Esophagus squamous epithelium (tissue), 5 donors: ENCODE results near the gene SLC25A20. TPM values are rescaled to one million over a fixed set of nuclear protein-coding genes. Genes with fewer than 3 reads are reported as not detected.

ENCODE experiments used
- DNase-seq: peaks from one replicate; lab custom pipeline; 2025; lab: John Stamatoyannopoulos, UW
- H3K27ac ChIP-seq, 4 donors: fragments of 200-600 bp; sonication (generic); one replicate each; pipeline ENCODE4 v1.5.1; 2016 to 2019; ENCODE audit warnings: mild to moderate bottlenecking in 1 of 4
- H3K27me3 ChIP-seq, 4 donors: fragments of 200-600 bp; sonication (generic); 1 replicate in 3 of 4; 2 replicates in 1 of 4; pipeline versions ENCODE4 v1.5.1 to v1.6.0; 2017 to 2021; ENCODE audit warnings: antibody characterized with exemption in 1 of 4
- H3K36me3 ChIP-seq, 3 donors: fragments of 200-600 bp; sonication (generic); one replicate each; pipeline ENCODE4 v1.5.1; 2016 to 2019
- H3K4me1 ChIP-seq, 3 donors: fragments of 200-600 bp; sonication (generic); one replicate each; pipeline ENCODE4 v1.5.1; 2017 to 2019
- H3K4me3 ChIP-seq, 4 donors: fragments of 200-600 bp; sonication (generic); 1 replicate in 3 of 4; 2 replicates in 1 of 4; pipeline ENCODE4 v1.5.1; 2016 to 2019; ENCODE audit warnings: mild to moderate bottlenecking in 2 of 4, moderate library complexity in 1 of 4
- H3K9me3 ChIP-seq, 3 donors: fragments of 200-600 bp; sonication (generic); one replicate each; pipeline ENCODE4 v1.5.1; 2016 to 2019
- POLR2A ChIP-seq, 4 donors: fragments of 450-650 bp; IDR thresholded peaks; one replicate each; pipeline ENCODE4 v1.6.1; 2017; ENCODE audit warnings: antibody characterized with exemption in 4 of 4, mild to moderate bottlenecking in 4 of 4, moderate library complexity in 3 of 4
- WGBS, 2 donors: methylation state at CpG; one replicate each; pipeline ENCODE4 v1.1.5; 2018; 5-methylcytosine and 5-hydroxymethylcytosine counted together
- intact Hi-C: fragments of 100-400 bp; cut with DNase I; formaldehyde crosslinking; loops from one replicate; pipeline ENCODE4 v1.15.0; 2022
- total RNA-seq, 4 donors: library from RNA; depleted of rRNA; stranded (reverse); fragments of >200 nt; gene quantifications; one replicate each; pipeline ENCODE4 v1.1.0, GENCODE V29; 2016
- TF ChIP-seq, protein P1 (sequence below), 6 experiments: fragments of 450-650 bp in 4 of 6; fragments of 200-600 bp in 2 of 6; sonication (generic) in 2 of 6; IDR thresholded peaks; one replicate each; pipeline ENCODE4 v1.5.1; 2016 to 2019; ENCODE audit warnings: antibody characterized with exemption in 6 of 6, mild to moderate bottlenecking in 4 of 6, moderate library complexity in 4 of 6
- donor health status: DM: yes; HTN: yes; CAD: no.

SLC25A20 gene
- total RNA-seq, 4 donors from 2014 or later, result 4.2 to 19.6 (median 11.7) TPM

DNA sequence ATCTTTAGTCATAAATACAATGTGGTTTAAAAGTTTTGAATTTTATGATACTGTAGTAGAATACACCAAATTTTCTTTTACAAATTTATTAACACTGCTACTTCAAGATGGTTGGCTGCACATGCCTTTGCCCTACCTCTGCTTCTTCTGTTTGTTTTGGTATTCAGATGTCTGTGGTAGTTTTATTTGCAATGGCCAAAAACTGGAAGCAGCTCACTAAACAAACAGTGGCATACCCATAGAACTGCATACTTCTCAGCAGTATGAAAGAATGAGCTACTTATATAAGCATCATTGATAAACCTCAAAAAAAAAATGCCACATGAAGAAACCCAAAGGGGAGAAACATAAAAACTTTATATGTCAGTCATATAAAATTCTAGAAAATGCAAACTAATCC, 39.5 kb upstream of the SLC25A20 start:
- no peak overlapping the region for H3K4me3 ChIP-seq
- H3K4me1 ChIP-seq, result peaks cover 0 to 4% (median 0%) of the 10 kb centered on the region in 3 donors
- H3K27ac ChIP-seq, result no peak overlapping the region
- no peaks in the 10 kb centered on the region for H3K27me3 ChIP-seq
- intact Hi-C loops, result no loop called here
- peaks cover 0 to 46% (median 6%) of the 10 kb centered on the region in 3 donors for H3K36me3 ChIP-seq
- DNase-seq, result no peak
- TF ChIP-seq, protein P1, sequence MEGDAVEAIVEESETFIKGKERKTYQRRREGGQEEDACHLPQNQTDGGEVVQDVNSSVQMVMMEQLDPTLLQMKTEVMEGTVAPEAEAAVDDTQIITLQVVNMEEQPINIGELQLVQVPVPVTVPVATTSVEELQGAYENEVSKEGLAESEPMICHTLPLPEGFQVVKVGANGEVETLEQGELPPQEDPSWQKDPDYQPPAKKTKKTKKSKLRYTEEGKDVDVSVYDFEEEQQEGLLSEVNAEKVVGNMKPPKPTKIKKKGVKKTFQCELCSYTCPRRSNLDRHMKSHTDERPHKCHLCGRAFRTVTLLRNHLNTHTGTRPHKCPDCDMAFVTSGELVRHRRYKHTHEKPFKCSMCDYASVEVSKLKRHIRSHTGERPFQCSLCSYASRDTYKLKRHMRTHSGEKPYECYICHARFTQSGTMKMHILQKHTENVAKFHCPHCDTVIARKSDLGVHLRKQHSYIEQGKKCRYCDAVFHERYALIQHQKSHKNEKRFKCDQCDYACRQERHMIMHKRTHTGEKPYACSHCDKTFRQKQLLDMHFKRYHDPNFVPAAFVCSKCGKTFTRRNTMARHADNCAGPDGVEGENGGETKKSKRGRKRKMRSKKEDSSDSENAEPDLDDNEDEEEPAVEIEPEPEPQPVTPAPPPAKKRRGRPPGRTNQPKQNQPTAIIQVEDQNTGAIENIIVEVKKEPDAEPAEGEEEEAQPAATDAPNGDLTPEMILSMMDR (IDR thresholded peaks at IDR 0.05), result no peak
- no peak for TF ChIP-seq POLR2A (IDR thresholded peaks at IDR 0.05)
- H3K9me3 ChIP-seq, result no peaks in the 10 kb centered on the region

DNA sequence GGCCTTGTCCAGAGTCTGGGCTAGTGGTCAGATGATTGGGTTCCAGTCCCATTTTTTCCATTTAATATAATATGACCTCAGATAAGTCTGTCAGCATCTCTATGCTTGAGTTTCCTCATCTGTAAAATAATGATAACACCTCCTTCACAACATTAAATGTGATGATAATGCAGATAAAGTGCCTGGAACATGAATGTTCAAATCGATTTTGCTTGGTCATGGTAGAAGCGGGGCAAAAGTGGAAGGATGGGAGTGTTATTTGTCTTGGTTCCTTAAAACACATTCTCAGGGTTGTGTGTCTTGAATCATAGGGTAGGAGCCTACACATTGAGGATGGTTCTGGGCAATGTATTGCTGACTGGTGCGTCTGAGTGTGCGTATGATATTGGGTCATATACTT, 36.8 kb upstream of the SLC25A20 start:
- peaks cover 0 to 55% (median 6%) of the 10 kb centered on the region in 3 donors for H3K36me3 ChIP-seq

DNA sequence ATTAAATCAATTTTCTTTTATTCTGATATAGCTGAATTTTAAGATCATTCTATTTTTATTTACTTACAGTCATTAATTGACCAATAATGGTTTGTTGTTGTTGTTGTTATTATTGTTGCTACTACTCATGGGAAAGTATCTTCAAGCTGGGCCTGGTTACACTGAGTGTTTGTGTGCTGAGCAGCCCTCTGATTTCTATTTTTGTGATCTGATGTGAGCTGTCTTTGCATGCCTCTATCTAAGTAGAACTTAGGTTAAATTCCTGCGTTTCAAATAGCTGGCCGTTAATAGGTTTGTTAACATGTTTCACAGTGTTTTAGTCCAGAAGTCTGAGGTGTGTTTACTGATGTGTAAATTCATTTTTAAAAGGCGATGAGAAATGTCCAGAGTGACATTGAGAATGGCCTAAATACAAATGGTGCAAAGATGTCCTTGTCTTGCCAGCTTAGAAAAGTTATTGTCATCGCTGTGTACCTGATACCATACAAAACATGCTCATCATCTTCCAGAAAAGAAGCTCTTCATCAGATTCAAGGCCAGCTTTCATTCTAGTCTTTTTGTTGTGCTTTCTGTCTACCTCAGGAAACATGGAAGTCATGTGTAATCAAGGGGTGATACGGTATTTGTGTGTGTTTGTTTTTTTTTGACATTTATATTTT, 35.8 kb upstream of the SLC25A20 start:
- intact Hi-C loops, result no loop called here
- DNase-seq, result no peak
- Histone ChIP-seq H3K4me1 (peaks cover 0 to 38% (median 10%) of the 10 kb centered on the region in 3 donors), H3K4me3 (no peak overlapping the region), H3K9me3 (no peaks in the 10 kb centered on the region), H3K27me3 (no peaks in the 10 kb centered on the region), H3K27ac (no peak overlapping the region), H3K36me3 (peaks cover 0 to 63% (median 6%) of the 10 kb centered on the region in 3 donors)
- WGBS, 2 donors, result 91 to 97% methylated on average over 5 of the region's 5 CpGs
- TF ChIP-seq, protein P1 (IDR thresholded peaks at IDR 0.05), result no peak
- TF ChIP-seq POLR2A (IDR thresholded peaks at IDR 0.05), result no peak

More for the DNA sequence above, 36.8 kb upstream of the SLC25A20 start:
- TF ChIP-seq, protein P1 (IDR thresholded peaks at IDR 0.05), result no peak
- no peak for TF ChIP-seq POLR2A (IDR thresholded peaks at IDR 0.05)
- Histone ChIP-seq H3K4me1 (peaks cover 0 to 27% (median under 1%) of the 10 kb centered on the region in 3 donors), H3K27me3 (no peaks in the 10 kb centered on the region), H3K9me3 (no peaks in the 10 kb centered on the region), H3K4me3 (no peak overlapping the region), H3K27ac (no peak overlapping the region)
- intact Hi-C loops, result no loop called here
- DNase-seq, result no peak
- 86 to 88% methylated on average over 4 of the region's 4 CpGs for WGBS, 2 donors

DNA sequence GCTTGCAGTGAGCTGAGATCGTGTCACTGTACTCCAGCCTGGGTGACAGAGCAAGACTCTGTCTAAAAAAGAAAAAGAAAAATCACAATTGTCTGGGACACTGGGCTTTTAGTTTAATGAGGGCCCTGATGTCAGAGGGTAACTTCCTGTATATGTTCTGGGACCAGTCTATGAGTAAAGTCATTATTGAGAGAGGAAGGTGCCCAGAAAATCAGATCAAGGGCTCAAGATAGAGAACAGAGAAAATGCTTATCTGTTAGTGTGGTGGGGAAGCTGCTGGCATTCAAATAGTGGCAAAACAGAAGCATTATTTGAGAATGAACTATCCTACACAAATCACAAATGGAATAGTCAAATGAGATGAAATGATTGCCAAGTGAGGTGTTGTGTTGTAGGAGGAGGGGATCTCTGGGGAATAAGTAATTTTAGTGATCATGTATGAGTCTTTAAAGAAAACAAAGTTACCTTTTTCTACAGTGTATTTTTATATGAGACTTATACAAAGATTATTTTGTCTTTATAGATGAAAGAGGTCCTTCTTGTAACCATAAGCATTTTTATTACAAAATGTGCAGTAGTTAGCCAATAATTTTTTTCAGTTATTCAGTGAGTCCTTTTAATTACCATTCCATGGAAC, 33.4 kb upstream of the SLC25A20 start:
- Histone ChIP-seq H3K36me3 (peaks cover 0 to 83% (median 6%) of the 10 kb centered on the region in 3 donors), H3K27ac (no peak overlapping the region), H3K27me3 (no peaks in the 10 kb centered on the region), H3K4me1 (peaks cover 13 to 57% (median 31%) of the 10 kb centered on the region in 3 donors), H3K4me3 (no peak overlapping the region), H3K9me3 (no peaks in the 10 kb centered on the region)
- no peak for DNase-seq
- TF ChIP-seq, protein P1 (IDR thresholded peaks at IDR 0.05), result no peak
- TF ChIP-seq POLR2A (IDR thresholded peaks at IDR 0.05), result no peak
- 57 to 64% methylated on average over 1 of the region's 1 CpG for WGBS, 2 donors
- intact Hi-C loops, result no loop called here

DNA sequence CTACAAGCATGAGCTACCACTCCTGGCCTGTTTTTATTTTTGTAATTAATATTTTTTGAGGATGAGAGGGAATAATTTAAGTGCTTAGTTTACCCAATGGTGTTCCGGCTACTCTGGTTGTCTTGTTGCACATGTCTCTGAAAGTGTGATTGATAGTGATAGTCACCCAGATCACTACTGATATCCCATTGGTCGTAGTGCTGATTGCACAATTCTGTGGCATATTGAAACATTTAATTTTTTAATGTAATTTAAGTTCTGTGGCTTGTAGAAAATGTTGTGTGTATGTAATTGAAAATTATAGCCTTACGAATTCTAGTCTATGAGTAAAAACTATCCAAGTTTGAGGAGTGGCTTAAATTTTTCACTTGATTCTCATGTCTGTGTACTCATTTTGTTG, 31.9 kb upstream of the SLC25A20 start:
- Histone ChIP-seq H3K4me3 (no peak overlapping the region), H3K4me1 (peaks cover 15 to 72% (median 32%) of the 10 kb centered on the region in 3 donors), H3K27me3 (no peaks in the 10 kb centered on the region), H3K27ac (no peak overlapping the region), H3K36me3 (peaks cover 0 to 80% (median 6%) of the 10 kb centered on the region in 3 donors), H3K9me3 (no peaks in the 10 kb centered on the region)
- TF ChIP-seq, protein P1 (IDR thresholded peaks at IDR 0.05), result no peak
- no peak for TF ChIP-seq POLR2A (IDR thresholded peaks at IDR 0.05)
- intact Hi-C loops, result no loop called here
- WGBS, 2 donors, result 69 to 80% methylated on average over 3 of the region's 3 CpGs
- DNase-seq, result no peak
